IMR-90 (cell line): Measurements from ENCODE around the gene MR1.

Experiments
- CEBPB ChIP-seq: IDR thresholded peaks from 2 replicates; pipeline ENCODE4 v1.6.1; 2012; ENCODE audit warnings: low read depth, low read length, improper control_type of control experiment
- CHD1 ChIP-seq: IDR thresholded peaks from 2 replicates; pipeline ENCODE4 v1.6.1; 2012; ENCODE audit warnings: low read depth, low read length, improper control_type of control experiment
- FOS ChIP-seq: fragments of 150-350 bp; IDR thresholded peaks from 2 replicates; pipeline ENCODE4 v1.6.1; 2016; ENCODE audit warnings: low read depth, low read length
- MAZ ChIP-seq: IDR thresholded peaks from 2 replicates; pipeline ENCODE4 v1.6.1; 2012; ENCODE audit warnings: low read depth, mild to moderate bottlenecking, low read length, improper control_type of control experiment, moderate library complexity, borderline replicate concordance
- MXI1 ChIP-seq: IDR thresholded peaks from 2 replicates; pipeline ENCODE4 v1.6.1; 2012; ENCODE audit warnings: low read depth, mild to moderate bottlenecking, low read length, moderate library complexity, borderline replicate concordance
- POLR2A ChIP-seq: IDR thresholded peaks from 2 replicates; pipeline ENCODE4 v1.6.1; 2012; ENCODE audit warnings: mild to moderate bottlenecking, low read depth, low read length
- RAD21 ChIP-seq: IDR thresholded peaks from 2 replicates; pipeline ENCODE4 v1.6.1; 2012; ENCODE audit warnings: low read length, improper control_type of control experiment
- SMC3 ChIP-seq: fragments of 150-350 bp; IDR thresholded peaks from 2 replicates; pipeline ENCODE4 v1.6.1; 2016; ENCODE audit warnings: low read depth, mild to moderate bottlenecking, antibody characterized with exemption, low read length, moderate library complexity
- TF ChIP-seq, protein P1 (sequence below): conservative IDR thresholded peaks from 2 replicates; pipeline ENCODE4 v1.5.1; 2012; ENCODE audit warnings: mild to moderate bottlenecking, low read depth, low read length, improper control_type of control experiment
- TF ChIP-seq, protein P2 (sequence below): fragments of 150-350 bp; IDR thresholded peaks from 2 replicates; pipeline ENCODE4 v1.6.1; 2017; ENCODE audit warnings: mild to moderate bottlenecking, antibody characterized with exemption, low read length, low read depth
- TF ChIP-seq, protein P3 (sequence below): fragments of 150-350 bp; IDR thresholded peaks from 2 replicates; pipeline ENCODE4 v1.6.1; 2016; ENCODE audit warnings: low read depth, mild to moderate bottlenecking, low read length, moderate library complexity, borderline replicate concordance

- TF ChIP-seq CEBPB = no peak
- TF ChIP-seq MXI1 = no peak
- TF ChIP-seq, protein P1, sequence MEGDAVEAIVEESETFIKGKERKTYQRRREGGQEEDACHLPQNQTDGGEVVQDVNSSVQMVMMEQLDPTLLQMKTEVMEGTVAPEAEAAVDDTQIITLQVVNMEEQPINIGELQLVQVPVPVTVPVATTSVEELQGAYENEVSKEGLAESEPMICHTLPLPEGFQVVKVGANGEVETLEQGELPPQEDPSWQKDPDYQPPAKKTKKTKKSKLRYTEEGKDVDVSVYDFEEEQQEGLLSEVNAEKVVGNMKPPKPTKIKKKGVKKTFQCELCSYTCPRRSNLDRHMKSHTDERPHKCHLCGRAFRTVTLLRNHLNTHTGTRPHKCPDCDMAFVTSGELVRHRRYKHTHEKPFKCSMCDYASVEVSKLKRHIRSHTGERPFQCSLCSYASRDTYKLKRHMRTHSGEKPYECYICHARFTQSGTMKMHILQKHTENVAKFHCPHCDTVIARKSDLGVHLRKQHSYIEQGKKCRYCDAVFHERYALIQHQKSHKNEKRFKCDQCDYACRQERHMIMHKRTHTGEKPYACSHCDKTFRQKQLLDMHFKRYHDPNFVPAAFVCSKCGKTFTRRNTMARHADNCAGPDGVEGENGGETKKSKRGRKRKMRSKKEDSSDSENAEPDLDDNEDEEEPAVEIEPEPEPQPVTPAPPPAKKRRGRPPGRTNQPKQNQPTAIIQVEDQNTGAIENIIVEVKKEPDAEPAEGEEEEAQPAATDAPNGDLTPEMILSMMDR = no peak
- TF ChIP-seq POLR2A = no peak
- no peak for TF ChIP-seq RAD21
- TF ChIP-seq CHD1 = no peak
- no peak for TF ChIP-seq SMC3
- no peak for TF ChIP-seq FOS
- TF ChIP-seq, protein P2, sequence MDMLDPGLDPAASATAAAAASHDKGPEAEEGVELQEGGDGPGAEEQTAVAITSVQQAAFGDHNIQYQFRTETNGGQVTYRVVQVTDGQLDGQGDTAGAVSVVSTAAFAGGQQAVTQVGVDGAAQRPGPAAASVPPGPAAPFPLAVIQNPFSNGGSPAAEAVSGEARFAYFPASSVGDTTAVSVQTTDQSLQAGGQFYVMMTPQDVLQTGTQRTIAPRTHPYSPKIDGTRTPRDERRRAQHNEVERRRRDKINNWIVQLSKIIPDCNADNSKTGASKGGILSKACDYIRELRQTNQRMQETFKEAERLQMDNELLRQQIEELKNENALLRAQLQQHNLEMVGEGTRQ = no peak
- TF ChIP-seq MAZ = no peak
- TF ChIP-seq, protein P3, sequence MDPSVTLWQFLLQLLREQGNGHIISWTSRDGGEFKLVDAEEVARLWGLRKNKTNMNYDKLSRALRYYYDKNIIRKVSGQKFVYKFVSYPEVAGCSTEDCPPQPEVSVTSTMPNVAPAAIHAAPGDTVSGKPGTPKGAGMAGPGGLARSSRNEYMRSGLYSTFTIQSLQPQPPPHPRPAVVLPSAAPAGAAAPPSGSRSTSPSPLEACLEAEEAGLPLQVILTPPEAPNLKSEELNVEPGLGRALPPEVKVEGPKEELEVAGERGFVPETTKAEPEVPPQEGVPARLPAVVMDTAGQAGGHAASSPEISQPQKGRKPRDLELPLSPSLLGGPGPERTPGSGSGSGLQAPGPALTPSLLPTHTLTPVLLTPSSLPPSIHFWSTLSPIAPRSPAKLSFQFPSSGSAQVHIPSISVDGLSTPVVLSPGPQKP = no peak
Measured at GRCh38 chr1:181061891-181062835, 28.4 kb downstream of the MR1 start.
